Caco-2 (cell line): ENCODE measurements around the gene STXBP1. TPM values are rescaled to one million over a fixed set of nuclear protein-coding genes. Genes with fewer than 3 reads are reported as not detected.

Experiments
- BruUV-seq: library from RNA; stranded (reverse); fragments of 400-500 nt; replicated peaks from 2 replicates; lab custom pipeline; 2021; lab: Mats Ljungman, UMichigan
- CTCF ChIA-PET: fragments of 300-600 bp; sonication (Branson Sonifier 250); formaldehyde crosslinking; loops from one replicate; lab custom pipeline; 2022; ENCODE audit warnings: antibody characterized with exemption; lab: Charles Lee
- POLR2A ChIA-PET: fragments of 300-600 bp; sonication (Branson Sonifier 250); formaldehyde crosslinking; loops from one replicate; lab custom pipeline; 2022; ENCODE audit warnings: antibody characterized with exemption; lab: Charles Lee
- DNase-seq, 2 experiments: peaks; one replicate each; pipeline versions ENCODE4 v3.0.0 to v3.0.0-alpha.2; 2020 to 2022
- H3K27me3 ChIP-seq: replicated peaks from 2 replicates; pipeline ENCODE4 v1.6.0; 2011; ENCODE audit warnings: low read length; ENCODE audit not compliant: control insufficient read depth, insufficient read depth
- H3K36me3 ChIP-seq: 2 replicates; pipeline ENCODE4 v1.5.1; 2011; ENCODE audit warnings: low read length; ENCODE audit not compliant: control insufficient read depth, insufficient read depth
- H3K4me1 ChIP-seq: fragments of 250-450 bp; sonication (Bioruptor Pico); 2 replicates; pipeline ENCODE4 v1.5.1; 2020; ENCODE audit warnings: mild to moderate bottlenecking
- H3K4me3 ChIP-seq: 2 replicates; pipeline ENCODE4 v1.5.1; 2011; ENCODE audit warnings: low read depth, mild to moderate bottlenecking, control low read depth, low read length
- H3K9me3 ChIP-seq: fragments of 250-450 bp; sonication (Bioruptor Pico); 2 replicates; pipeline ENCODE4 v1.5.1; 2020; ENCODE audit warnings: mild to moderate bottlenecking, moderate library complexity
- H3K27ac Mint-ChIP-seq: one replicate; pipeline ENCODE4 v1.8.0; 2022; ENCODE audit warnings: mixed read lengths; ENCODE audit not compliant: unreplicated experiment
- H3K27me3 Mint-ChIP-seq: one replicate; pipeline ENCODE4 v1.8.0; 2022; ENCODE audit warnings: mixed read lengths; ENCODE audit not compliant: insufficient read depth, unreplicated experiment
- H3K36me3 Mint-ChIP-seq: one replicate; pipeline ENCODE4 v1.8.0; 2022; ENCODE audit warnings: mild to moderate bottlenecking, mixed read lengths; ENCODE audit not compliant: insufficient read depth, unreplicated experiment
- H3K4me1 Mint-ChIP-seq: one replicate; pipeline ENCODE4 v1.8.0; 2022; ENCODE audit warnings: low read depth, mixed read lengths; ENCODE audit not compliant: unreplicated experiment
- H3K4me3 Mint-ChIP-seq: one replicate; pipeline ENCODE4 v1.8.0; 2022; ENCODE audit warnings: mild to moderate bottlenecking, moderate library complexity, mixed read lengths; ENCODE audit not compliant: unreplicated experiment
- H3K9me3 Mint-ChIP-seq: one replicate; pipeline ENCODE4 v1.8.0; 2022; ENCODE audit warnings: mixed read lengths; ENCODE audit not compliant: unreplicated experiment
- CTCF ChIP-seq, 2 experiments: fragments of 200-600 bp in 1 of 2; IDR thresholded peaks; 1 replicate in 1 of 2; 2 replicates in 1 of 2; pipeline versions ENCODE4 v1.5.1 to v1.8.0; 2011 to 2022; ENCODE audit warnings: antibody characterized with exemption in 1 of 2, control low read depth in 1 of 2, inconsistent platforms in 1 of 2, low read depth in 1 of 2, low read length in 1 of 2, mild to moderate bottlenecking in 1 of 2, moderate library complexity in 1 of 2; ENCODE audit not compliant: insufficient read depth in 1 of 2, severe bottlenecking in 1 of 2, unreplicated experiment in 1 of 2
- intact Hi-C: fragments of 100-400 bp; cut with micrococcal nuclease; formaldehyde crosslinking; loops from one replicate; pipeline ENCODE4 v1.10.0; 2022; ENCODE audit not compliant: unreplicated experiment
- total RNA-seq: library from RNA; stranded (reverse); gene quantifications from 2 replicates; pipeline ENCODE4 v1.2.3, GENCODE V29; 2022

STXBP1 gene
- total RNA-seq, 1 experiment from 2014 or later: 5.5 TPM

- Mint-ChIP-seq H3K9me3 (no peaks in the 10 kb centered on the region), H3K27me3 (no peaks in the 10 kb centered on the region), H3K27ac (no peak overlapping the region), H3K36me3 (no peaks in the 10 kb centered on the region), H3K4me1 (no peaks in the 10 kb centered on the region), H3K4me3 (no peak overlapping the region)
- intact Hi-C loops: no loop called here
- Histone ChIP-seq H3K4me3 (no peak overlapping the region), H3K36me3 (no peaks in the 10 kb centered on the region), H3K9me3 (no peaks in the 10 kb centered on the region), H3K4me1 (no peaks in the 10 kb centered on the region), H3K27me3 (no peaks in the 10 kb centered on the region)
- ChIA-PET CTCF (no interaction called here), POLR2A (no interaction called here)
- no peak for DNase-seq
- BruUV-seq: no TSS peak
- no peak for TF ChIP-seq CTCF (IDR thresholded peaks at IDR 0.05; ENCODE audit: insufficient read depth in 1 of 2, low read depth in 1 of 2, low read length in 1 of 2, severe bottlenecking in 1 of 2, unreplicated experiment in 1 of 2)
These were observed 81.1 kb downstream of the STXBP1 start for GRCh38 chr9:127693143-127693542.

GRCh38 chr9:127693697-127694096, 81.6 kb downstream of the STXBP1 start:
- Mint-ChIP-seq H3K4me1 (no peaks in the 10 kb centered on the region), H3K4me3 (no peak overlapping the region), H3K9me3 (no peaks in the 10 kb centered on the region), H3K27me3 (no peaks in the 10 kb centered on the region), H3K36me3 (no peaks in the 10 kb centered on the region), H3K27ac (no peak overlapping the region)
- no TSS peak for BruUV-seq
- no peak overlapping the region for H3K4me3 ChIP-seq
- TF ChIP-seq CTCF (IDR thresholded peaks at IDR 0.05; ENCODE audit: insufficient read depth in 1 of 2, low read depth in 1 of 2, low read length in 1 of 2, severe bottlenecking in 1 of 2, unreplicated experiment in 1 of 2): no peak
- POLR2A ChIA-PET: no interaction called here
- CTCF ChIA-PET: no interaction called here
- no peaks in the 10 kb centered on the region for H3K36me3 ChIP-seq
- H3K9me3 ChIP-seq: no peaks in the 10 kb centered on the region
- H3K4me1 ChIP-seq: no peaks in the 10 kb centered on the region
- no peak for DNase-seq
- H3K27me3 ChIP-seq: no peaks in the 10 kb centered on the region
- intact Hi-C loops: no loop called here

GRCh38 chr9:127694890-127695720, 83.0 kb downstream of the STXBP1 start:
- Histone ChIP-seq H3K36me3 (no peaks in the 10 kb centered on the region), H3K27me3 (no peaks in the 10 kb centered on the region), H3K9me3 (no peaks in the 10 kb centered on the region), H3K4me1 (no peaks in the 10 kb centered on the region), H3K4me3 (no peak overlapping the region)
- CTCF ChIA-PET: no interaction called here
- no peak for DNase-seq
- no peak for TF ChIP-seq CTCF (IDR thresholded peaks at IDR 0.05; ENCODE audit: insufficient read depth in 1 of 2, low read depth in 1 of 2, low read length in 1 of 2, severe bottlenecking in 1 of 2, unreplicated experiment in 1 of 2)
- H3K27ac Mint-ChIP-seq: no peak overlapping the region
- no peaks in the 10 kb centered on the region for H3K27me3 Mint-ChIP-seq
- no peaks in the 10 kb centered on the region for H3K9me3 Mint-ChIP-seq
- POLR2A ChIA-PET: no interaction called here
- H3K4me3 Mint-ChIP-seq: no peak overlapping the region
- H3K4me1 Mint-ChIP-seq: no peaks in the 10 kb centered on the region
- BruUV-seq: no TSS peak
- intact Hi-C loops: no loop called here
- peaks cover 6% of the 10 kb centered on the region for H3K36me3 Mint-ChIP-seq
